GM23338 (cell line): ENCODE data around the gene EXOC7.

ENCODE experiments used
- CREB1 ChIP-seq: fragments of 250-450 bp; sonication (Bioruptor Pico); IDR thresholded peaks from 2 replicates; pipeline ENCODE4 v1.5.0; 2020; ENCODE audit warnings: low read depth, mild to moderate bottlenecking, moderate library complexity
- EZH2 ChIP-seq: fragments of 200-600 bp; sonication (generic); IDR thresholded peaks from one replicate; pipeline ENCODE4 v1.8.0; 2017; ENCODE audit warnings: antibody characterized with exemption, mild to moderate bottlenecking, low read depth; ENCODE audit not compliant: unreplicated experiment
- EZH2phosphoT487 ChIP-seq: fragments of 200-600 bp; sonication (generic); IDR thresholded peaks from one replicate; pipeline ENCODE4 v1.8.1; 2018; ENCODE audit warnings: antibody characterized with exemption; ENCODE audit not compliant: unreplicated experiment
- JUNB ChIP-seq: IDR thresholded peaks from one replicate; pipeline ENCODE4 v1.6.1; 2016; ENCODE audit warnings: antibody characterized with exemption; ENCODE audit not compliant: unreplicated experiment
- NANOG ChIP-seq: IDR thresholded peaks from 2 replicates; pipeline ENCODE4 v1.6.1; 2016; ENCODE audit warnings: antibody characterized with exemption, borderline replicate concordance
- POLR2AphosphoS5 ChIP-seq: IDR thresholded peaks from 2 replicates; pipeline ENCODE4 v1.6.1; 2016; ENCODE audit warnings: antibody characterized with exemption, low read depth
- ZNF331 ChIP-seq: fragments of 250-450 bp; sonication (Bioruptor Pico); IDR thresholded peaks from 2 replicates; pipeline ENCODE4 v1.5.0; 2020; ENCODE audit warnings: low read depth, mild to moderate bottlenecking, moderate library complexity
- TF ChIP-seq, protein P1 (sequence below), 2 experiments: fragments of 200-600 bp in 1 of 2; sonication (generic) in 1 of 2; conservative IDR thresholded peaks; 2 replicates each; pipeline versions ENCODE4 v1.5.1 to v1.6.1; 2016 to 2017; ENCODE audit warnings: antibody characterized with exemption in 2 of 2, low read depth in 2 of 2, mild to moderate bottlenecking in 2 of 2, moderate library complexity in 1 of 2
- TF ChIP-seq, protein P2 (sequence below): IDR thresholded peaks from one replicate; pipeline ENCODE4 v1.6.1; 2018; ENCODE audit warnings: antibody characterized with exemption; ENCODE audit not compliant: unreplicated experiment
- TF ChIP-seq, protein P3 (sequence below): IDR thresholded peaks from 2 replicates; pipeline ENCODE4 v1.6.1; 2016; ENCODE audit warnings: antibody characterized with exemption
- TF ChIP-seq, protein P4 (sequence below): fragments of 250-450 bp; sonication (Bioruptor Pico); IDR thresholded peaks from 2 replicates; pipeline ENCODE4 v1.5.0; 2020; ENCODE audit warnings: mild to moderate bottlenecking, moderate library complexity

DNA sequence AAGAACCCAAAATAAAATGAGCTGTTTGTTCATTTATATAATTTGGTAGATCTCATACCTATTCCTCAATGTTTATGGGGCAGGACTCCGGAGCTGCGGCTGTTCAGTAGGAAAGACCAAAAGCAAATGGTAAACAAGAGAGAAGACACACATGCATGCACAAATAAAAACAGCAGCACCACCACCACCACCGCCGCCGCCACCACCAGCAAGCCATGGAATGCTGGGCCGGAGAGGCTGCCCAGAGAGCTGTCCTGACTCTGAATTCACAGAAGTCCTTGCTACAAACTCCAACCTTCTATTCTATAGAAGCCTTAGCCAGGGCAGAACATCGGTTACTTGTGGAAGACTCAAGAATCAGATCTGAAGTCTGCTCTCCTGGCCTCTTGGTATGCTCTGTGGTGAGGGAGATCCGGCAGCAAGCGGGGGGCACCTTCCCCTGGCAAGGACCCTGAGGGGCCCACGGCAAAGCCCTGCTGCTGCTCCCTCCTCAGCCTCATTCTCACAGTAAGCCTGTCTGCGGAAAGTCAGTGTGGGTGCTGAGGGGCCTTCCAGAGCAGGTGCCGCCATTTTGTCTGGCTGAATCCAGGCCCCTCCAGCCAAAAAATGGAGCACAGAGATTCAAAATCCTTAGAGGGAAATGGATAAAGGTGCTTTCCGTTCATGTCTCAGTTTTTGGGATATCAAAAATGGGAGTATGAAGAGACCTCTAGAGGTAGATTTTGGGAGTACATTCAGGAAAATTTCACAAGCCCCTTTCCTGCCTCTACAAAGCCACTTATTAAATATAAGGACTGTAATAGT, 43.8 kb upstream of the EXOC7 start:
- no peak for TF ChIP-seq EZH2
- TF ChIP-seq, protein P1, sequence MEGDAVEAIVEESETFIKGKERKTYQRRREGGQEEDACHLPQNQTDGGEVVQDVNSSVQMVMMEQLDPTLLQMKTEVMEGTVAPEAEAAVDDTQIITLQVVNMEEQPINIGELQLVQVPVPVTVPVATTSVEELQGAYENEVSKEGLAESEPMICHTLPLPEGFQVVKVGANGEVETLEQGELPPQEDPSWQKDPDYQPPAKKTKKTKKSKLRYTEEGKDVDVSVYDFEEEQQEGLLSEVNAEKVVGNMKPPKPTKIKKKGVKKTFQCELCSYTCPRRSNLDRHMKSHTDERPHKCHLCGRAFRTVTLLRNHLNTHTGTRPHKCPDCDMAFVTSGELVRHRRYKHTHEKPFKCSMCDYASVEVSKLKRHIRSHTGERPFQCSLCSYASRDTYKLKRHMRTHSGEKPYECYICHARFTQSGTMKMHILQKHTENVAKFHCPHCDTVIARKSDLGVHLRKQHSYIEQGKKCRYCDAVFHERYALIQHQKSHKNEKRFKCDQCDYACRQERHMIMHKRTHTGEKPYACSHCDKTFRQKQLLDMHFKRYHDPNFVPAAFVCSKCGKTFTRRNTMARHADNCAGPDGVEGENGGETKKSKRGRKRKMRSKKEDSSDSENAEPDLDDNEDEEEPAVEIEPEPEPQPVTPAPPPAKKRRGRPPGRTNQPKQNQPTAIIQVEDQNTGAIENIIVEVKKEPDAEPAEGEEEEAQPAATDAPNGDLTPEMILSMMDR (conservative IDR thresholded peaks at IDR 0.05; ENCODE audit: low read depth in 2 of 2), result peak; percentile 53 to 61
- no peak for TF ChIP-seq EZH2phosphoT487
- TF ChIP-seq ZNF331 (CRISPR knock-in tag), result no peak
- TF ChIP-seq, protein P2, sequence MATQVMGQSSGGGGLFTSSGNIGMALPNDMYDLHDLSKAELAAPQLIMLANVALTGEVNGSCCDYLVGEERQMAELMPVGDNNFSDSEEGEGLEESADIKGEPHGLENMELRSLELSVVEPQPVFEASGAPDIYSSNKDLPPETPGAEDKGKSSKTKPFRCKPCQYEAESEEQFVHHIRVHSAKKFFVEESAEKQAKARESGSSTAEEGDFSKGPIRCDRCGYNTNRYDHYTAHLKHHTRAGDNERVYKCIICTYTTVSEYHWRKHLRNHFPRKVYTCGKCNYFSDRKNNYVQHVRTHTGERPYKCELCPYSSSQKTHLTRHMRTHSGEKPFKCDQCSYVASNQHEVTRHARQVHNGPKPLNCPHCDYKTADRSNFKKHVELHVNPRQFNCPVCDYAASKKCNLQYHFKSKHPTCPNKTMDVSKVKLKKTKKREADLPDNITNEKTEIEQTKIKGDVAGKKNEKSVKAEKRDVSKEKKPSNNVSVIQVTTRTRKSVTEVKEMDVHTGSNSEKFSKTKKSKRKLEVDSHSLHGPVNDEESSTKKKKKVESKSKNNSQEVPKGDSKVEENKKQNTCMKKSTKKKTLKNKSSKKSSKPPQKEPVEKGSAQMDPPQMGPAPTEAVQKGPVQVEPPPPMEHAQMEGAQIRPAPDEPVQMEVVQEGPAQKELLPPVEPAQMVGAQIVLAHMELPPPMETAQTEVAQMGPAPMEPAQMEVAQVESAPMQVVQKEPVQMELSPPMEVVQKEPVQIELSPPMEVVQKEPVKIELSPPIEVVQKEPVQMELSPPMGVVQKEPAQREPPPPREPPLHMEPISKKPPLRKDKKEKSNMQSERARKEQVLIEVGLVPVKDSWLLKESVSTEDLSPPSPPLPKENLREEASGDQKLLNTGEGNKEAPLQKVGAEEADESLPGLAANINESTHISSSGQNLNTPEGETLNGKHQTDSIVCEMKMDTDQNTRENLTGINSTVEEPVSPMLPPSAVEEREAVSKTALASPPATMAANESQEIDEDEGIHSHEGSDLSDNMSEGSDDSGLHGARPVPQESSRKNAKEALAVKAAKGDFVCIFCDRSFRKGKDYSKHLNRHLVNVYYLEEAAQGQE, result no peak
- no peak for TF ChIP-seq POLR2AphosphoS5
- TF ChIP-seq, protein P3, sequence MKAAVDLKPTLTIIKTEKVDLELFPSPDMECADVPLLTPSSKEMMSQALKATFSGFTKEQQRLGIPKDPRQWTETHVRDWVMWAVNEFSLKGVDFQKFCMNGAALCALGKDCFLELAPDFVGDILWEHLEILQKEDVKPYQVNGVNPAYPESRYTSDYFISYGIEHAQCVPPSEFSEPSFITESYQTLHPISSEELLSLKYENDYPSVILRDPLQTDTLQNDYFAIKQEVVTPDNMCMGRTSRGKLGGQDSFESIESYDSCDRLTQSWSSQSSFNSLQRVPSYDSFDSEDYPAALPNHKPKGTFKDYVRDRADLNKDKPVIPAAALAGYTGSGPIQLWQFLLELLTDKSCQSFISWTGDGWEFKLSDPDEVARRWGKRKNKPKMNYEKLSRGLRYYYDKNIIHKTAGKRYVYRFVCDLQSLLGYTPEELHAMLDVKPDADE, result no peak
- no peak for TF ChIP-seq JUNB
- TF ChIP-seq, protein P4, sequence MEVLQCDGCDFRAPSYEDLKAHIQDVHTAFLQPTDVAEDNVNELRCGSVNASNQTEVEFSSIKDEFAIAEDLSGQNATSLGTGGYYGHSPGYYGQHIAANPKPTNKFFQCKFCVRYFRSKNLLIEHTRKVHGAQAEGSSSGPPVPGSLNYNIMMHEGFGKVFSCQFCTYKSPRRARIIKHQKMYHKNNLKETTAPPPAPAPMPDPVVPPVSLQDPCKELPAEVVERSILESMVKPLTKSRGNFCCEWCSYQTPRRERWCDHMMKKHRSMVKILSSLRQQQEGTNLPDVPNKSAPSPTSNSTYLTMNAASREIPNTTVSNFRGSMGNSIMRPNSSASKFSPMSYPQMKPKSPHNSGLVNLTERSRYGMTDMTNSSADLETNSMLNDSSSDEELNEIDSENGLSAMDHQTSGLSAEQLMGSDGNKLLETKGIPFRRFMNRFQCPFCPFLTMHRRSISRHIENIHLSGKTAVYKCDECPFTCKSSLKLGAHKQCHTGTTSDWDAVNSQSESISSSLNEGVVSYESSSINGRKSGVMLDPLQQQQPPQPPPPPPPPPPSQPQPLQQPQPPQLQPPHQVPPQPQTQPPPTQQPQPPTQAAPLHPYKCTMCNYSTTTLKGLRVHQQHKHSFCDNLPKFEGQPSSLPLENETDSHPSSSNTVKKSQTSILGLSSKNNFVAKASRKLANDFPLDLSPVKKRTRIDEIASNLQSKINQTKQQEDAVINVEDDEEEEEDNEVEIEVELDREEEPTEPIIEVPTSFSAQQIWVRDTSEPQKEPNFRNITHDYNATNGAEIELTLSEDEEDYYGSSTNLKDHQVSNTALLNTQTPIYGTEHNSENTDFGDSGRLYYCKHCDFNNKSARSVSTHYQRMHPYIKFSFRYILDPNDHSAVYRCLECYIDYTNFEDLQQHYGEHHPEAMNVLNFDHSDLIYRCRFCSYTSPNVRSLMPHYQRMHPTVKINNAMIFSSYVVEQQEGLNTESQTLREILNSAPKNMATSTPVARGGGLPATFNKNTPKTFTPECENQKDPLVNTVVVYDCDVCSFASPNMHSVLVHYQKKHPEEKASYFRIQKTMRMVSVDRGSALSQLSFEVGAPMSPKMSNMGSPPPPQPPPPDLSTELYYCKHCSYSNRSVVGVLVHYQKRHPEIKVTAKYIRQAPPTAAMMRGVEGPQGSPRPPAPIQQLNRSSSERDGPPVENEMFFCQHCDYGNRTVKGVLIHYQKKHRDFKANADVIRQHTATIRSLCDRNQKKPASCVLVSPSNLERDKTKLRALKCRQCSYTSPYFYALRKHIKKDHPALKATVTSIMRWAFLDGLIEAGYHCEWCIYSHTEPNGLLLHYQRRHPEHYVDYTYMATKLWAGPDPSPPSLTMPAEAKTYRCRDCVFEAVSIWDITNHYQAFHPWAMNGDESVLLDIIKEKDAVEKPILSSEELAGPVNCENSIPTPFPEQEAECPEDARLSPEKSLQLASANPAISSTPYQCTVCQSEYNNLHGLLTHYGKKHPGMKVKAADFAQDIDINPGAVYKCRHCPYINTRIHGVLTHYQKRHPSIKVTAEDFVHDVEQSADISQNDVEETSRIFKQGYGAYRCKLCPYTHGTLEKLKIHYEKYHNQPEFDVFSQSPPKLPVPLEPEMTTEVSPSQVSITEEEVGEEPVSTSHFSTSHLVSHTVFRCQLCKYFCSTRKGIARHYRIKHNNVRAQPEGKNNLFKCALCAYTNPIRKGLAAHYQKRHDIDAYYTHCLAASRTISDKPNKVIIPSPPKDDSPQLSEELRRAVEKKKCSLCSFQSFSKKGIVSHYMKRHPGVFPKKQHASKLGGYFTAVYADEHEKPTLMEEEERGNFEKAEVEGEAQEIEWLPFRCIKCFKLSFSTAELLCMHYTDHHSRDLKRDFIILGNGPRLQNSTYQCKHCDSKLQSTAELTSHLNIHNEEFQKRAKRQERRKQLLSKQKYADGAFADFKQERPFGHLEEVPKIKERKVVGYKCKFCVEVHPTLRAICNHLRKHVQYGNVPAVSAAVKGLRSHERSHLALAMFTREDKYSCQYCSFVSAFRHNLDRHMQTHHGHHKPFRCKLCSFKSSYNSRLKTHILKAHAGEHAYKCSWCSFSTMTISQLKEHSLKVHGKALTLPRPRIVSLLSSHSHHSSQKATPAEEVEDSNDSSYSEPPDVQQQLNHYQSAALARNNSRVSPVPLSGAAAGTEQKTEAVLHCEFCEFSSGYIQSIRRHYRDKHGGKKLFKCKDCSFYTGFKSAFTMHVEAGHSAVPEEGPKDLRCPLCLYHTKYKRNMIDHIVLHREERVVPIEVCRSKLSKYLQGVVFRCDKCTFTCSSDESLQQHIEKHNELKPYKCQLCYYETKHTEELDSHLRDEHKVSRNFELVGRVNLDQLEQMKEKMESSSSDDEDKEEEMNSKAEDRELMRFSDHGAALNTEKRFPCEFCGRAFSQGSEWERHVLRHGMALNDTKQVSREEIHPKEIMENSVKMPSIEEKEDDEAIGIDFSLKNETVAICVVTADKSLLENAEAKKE (CRISPR knock-in tag), result no peak
- TF ChIP-seq NANOG, result no peak
- TF ChIP-seq CREB1 (CRISPR knock-in tag), result no peak
